ENCODE results near the gene LHX6. TPM values are rescaled to one million over a fixed set of nuclear protein-coding genes. Genes with fewer than 3 reads are reported as not detected.

The LHX6 gene
- total RNA-seq, 2 experiments from 2014 or later: 0.07 to 0.22 TPM

DNA sequence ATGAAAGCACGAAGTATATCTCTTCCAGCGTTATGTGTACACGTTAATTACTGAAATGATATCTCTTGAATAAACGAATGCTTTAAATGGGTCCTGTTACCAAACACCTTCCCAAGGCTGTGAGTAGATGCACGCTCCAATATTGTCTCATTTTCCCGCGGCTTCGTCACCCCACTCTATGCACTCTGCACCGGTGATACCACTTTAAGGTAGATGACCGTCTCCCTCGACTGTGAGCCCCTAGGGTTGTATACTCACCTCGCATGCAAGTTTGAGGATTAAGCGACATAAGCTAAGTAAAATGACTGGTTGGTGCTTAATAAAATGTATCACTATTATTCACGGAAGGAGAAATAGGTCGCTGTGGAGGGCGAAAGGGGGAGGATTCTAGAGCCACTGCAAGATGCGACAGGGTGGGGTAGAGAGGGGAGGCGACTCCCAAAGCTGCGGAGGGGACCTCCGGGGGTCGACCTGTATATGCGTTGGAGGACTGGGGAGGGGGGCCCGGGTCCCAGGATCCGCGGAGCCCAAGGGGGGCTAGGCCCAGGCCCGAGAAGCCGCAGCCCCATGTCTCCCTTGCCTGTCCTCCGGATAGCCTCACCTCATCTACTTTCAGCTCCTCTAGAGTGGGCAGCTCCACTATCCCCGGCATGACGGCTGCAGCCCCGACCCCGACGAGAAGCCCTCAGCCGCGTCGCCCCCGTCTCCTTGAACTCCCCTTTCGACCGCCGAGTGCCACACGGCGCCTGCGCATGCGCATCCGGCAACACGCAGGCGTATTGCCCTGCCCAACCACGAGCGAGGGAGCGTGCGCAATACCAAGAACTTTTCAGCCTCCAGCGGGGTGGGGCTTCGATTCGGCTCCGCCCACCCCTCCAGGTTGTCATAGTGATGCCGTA is 69.5 kb downstream of the LHX6 start, which contains the start of the genes MORN5 and NDUFA8:
Gene MORN5, plus strand, starts transcription at position 883 of the 899 bp plus-strand sequence. CDS start 65 bp downstream, outside the sequence.
Gene NDUFA8, minus strand, starts transcription at position 754 of the 899 bp plus-strand sequence. Its CDS starts 102 bp downstream, at position 652.
- ChIA-PET CTCF (interaction anchor here (1.1 to 2.0 kb wide), 6 partner anchors 13 to 62 kb away, joined by 3 to 8 read pairs (median 5); no protein-coding TSS in a partner anchor), POLR2A (interaction anchor here (0.8 to 1.9 kb wide), 5 partner anchors 12 to 106 kb away, joined by 3 to 10 read pairs (median 4); partner anchors contain the start of genes MRRF and RBM18)
- DNase-seq (peak; percentile 97), ATAC-seq (peak; percentile 97)
- H3K27ac Mint-ChIP-seq: peak within 1 kb of the TSS; percentile 96
- TF ChIP-seq, protein P1, sequence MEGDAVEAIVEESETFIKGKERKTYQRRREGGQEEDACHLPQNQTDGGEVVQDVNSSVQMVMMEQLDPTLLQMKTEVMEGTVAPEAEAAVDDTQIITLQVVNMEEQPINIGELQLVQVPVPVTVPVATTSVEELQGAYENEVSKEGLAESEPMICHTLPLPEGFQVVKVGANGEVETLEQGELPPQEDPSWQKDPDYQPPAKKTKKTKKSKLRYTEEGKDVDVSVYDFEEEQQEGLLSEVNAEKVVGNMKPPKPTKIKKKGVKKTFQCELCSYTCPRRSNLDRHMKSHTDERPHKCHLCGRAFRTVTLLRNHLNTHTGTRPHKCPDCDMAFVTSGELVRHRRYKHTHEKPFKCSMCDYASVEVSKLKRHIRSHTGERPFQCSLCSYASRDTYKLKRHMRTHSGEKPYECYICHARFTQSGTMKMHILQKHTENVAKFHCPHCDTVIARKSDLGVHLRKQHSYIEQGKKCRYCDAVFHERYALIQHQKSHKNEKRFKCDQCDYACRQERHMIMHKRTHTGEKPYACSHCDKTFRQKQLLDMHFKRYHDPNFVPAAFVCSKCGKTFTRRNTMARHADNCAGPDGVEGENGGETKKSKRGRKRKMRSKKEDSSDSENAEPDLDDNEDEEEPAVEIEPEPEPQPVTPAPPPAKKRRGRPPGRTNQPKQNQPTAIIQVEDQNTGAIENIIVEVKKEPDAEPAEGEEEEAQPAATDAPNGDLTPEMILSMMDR (IDR thresholded peaks at IDR 0.05): no peak
- H3K36me3 Mint-ChIP-seq (ENCODE audit: low read depth): peaks cover 6% of the 10 kb centered on the region
- peaks cover 7% of the 10 kb centered on the region for H3K9me3 Mint-ChIP-seq
- peaks cover 30% of the 10 kb centered on the region for H3K4me1 Mint-ChIP-seq (ENCODE audit: low read depth)
- peak within 1 kb of the TSS; percentile 97 for H3K4me3 Mint-ChIP-seq
- peaks cover 2% of the 10 kb centered on the region for H3K27me3 Mint-ChIP-seq
- intact Hi-C loops (cut with micrococcal nuclease): no loop called here

DNA sequence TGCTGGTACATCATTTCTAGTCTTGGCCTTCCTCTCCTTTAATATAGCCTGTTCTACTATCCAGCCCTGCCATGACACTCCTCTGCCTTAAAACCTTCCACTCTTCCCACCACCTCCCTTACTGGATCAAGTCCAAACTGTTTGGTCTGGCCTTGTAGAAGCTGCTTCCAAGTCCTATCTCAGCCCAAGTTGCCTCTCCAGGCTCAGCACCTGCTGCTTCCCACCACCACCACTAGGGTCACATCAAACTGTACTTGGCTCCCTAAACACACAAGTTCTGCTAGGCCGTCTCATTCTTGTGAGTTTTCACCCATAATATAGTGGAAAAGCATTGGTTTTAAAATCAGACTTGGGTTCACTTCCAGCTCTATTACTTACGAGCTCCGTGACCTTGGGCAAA is 70.6 kb downstream of the LHX6 start:
- TF ChIP-seq, protein P1 (IDR thresholded peaks at IDR 0.05): peak; percentile 67
- peaks cover 31% of the 10 kb centered on the region for H3K4me1 Mint-ChIP-seq (ENCODE audit: low read depth)
- peaks cover 6% of the 10 kb centered on the region for H3K36me3 Mint-ChIP-seq (ENCODE audit: low read depth)
- DNase-seq (peak; percentile 58), ATAC-seq (peak; percentile 34)
- peaks cover 7% of the 10 kb centered on the region for H3K9me3 Mint-ChIP-seq
- CTCF ChIA-PET: interaction anchor here (1.0 to 2.0 kb wide), 6 partner anchors 12 to 107 kb away, joined by 3 to 8 read pairs (median 4); partner anchors contain the start of genes MRRF and RBM18
- intact Hi-C loops (cut with micrococcal nuclease): no loop called here
- POLR2A ChIA-PET: interaction anchor here (0.9 to 1.5 kb wide), 3 partner anchors 13 to 24 kb away, joined by 3 to 5 read pairs (median 4); no protein-coding TSS in a partner anchor
- no peak overlapping the region for H3K27ac Mint-ChIP-seq
- H3K27me3 Mint-ChIP-seq: peaks cover 2% of the 10 kb centered on the region
- H3K4me3 Mint-ChIP-seq: peak overlapping the region; percentile 51

DNA sequence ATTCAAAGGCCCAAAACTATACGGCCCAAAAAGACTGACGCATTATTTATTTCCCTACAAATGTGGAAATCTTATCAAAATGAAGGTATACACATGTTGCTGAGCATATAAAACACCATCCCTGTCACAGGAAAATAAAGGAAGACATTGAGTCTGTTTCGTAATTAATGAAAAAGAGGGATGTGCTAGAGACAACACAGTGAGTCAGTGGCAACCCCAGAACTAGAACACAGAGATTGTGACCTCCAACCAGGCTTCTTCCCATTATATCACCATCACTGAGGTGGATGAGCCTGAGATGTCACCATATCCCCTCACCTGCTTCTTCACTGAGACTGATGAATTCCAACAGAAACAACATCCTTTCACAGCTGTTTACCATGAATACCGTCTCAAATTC is 73.0 kb downstream of the LHX6 start:
- Mint-ChIP-seq H3K27me3 (no peaks in the 10 kb centered on the region), H3K4me1 (ENCODE audit: low read depth) (peaks cover 31% of the 10 kb centered on the region), H3K9me3 (no peaks in the 10 kb centered on the region), H3K4me3 (no peak overlapping the region), H3K36me3 (ENCODE audit: low read depth) (peaks cover 17% of the 10 kb centered on the region), H3K27ac (no peak overlapping the region)
- DNase-seq (no peak), ATAC-seq (no peak)
- CTCF ChIA-PET: interaction anchor here (1.1 to 2.9 kb wide), 6 partner anchors 8 to 57 kb away, joined by 3 to 15 read pairs (median 8); no protein-coding TSS in a partner anchor
- POLR2A ChIA-PET: no interaction called here
- TF ChIP-seq, protein P1 (IDR thresholded peaks at IDR 0.05): no peak
- intact Hi-C loops (cut with micrococcal nuclease): no loop called here

Other genes starting within 250 kb of the LHX6 start
- gene TTLL11, start 135.6 kb downstream of the LHX6 start, total RNA-seq: 1 to 10 TPM in 1 of 2 experiments, under 1 TPM in 1; 0.56 to 1.4 TPM
- gene NDUFA8, start 69.2 kb downstream of the LHX6 start, total RNA-seq: 10 to 100 TPM; 48.3 to 52.5 TPM
- gene MORN5, start 69.0 kb downstream of the LHX6 start, total RNA-seq: not detected
- 10 to 100 TPM; 24.3 to 28.6 TPM for gene RBM18, start 35.9 kb upstream of the LHX6 start, total RNA-seq
- 10 to 100 TPM; 69.8 to 76.0 TPM for gene MRRF, start 35.9 kb upstream of the LHX6 start, total RNA-seq
- gene PTGS1, start 142.1 kb upstream of the LHX6 start, total RNA-seq: under 1 TPM in 1 of 2 experiments, not detected in 1; 0.23 TPM
- gene OR1J1, start 249.0 kb upstream of the LHX6 start, total RNA-seq: not detected

Measured in activated CD8-positive, alpha-beta T cell treated with anti-CD3 and anti-CD28 coated beads for 36 hours (primary cell).